Measurements from ENCODE around the gene CD69. TPM values are rescaled to one million over a fixed set of nuclear protein-coding genes. Genes with fewer than 3 reads are reported as not detected.

The CD69 gene
- total RNA-seq, 2 experiments from 2014 or later: 631 to 659 TPM

- Mint-ChIP-seq H3K9me3 (no peaks in the 10 kb centered on the region), H3K4me3 (peak overlapping the region; percentile 73), H3K27ac (peak overlapping the region; percentile 74), H3K4me1 (ENCODE audit: low read depth) (peaks cover 77% of the 10 kb centered on the region), H3K36me3 (ENCODE audit: low read depth) (peaks cover 66% of the 10 kb centered on the region), H3K27me3 (no peaks in the 10 kb centered on the region)
- no peak overlapping the region for H3K4me3 ChIP-seq (ENCODE audit: low read length)
- DNase-seq (no peak), ATAC-seq (ENCODE audit: poor library complexity) (no peak)
- no peak overlapping the region for H3K27ac ChIP-seq (ENCODE audit: low read depth in 1 of 2, low read length in 2 of 2)
- no peaks in the 10 kb centered on the region for H3K27me3 ChIP-seq (ENCODE audit: control insufficient read depth in 1 of 2, insufficient read depth in 2 of 2, low read length in 2 of 2)
- ChIA-PET CTCF (interaction anchor here (1.4 to 11.8 kb wide), 4 partner anchors 7 to 61 kb away, joined by 6 to 185 read pairs (median 40); partner anchors contain the start of gene CD69), POLR2A (interaction anchor here (3.3 to 10.6 kb wide), 3 partner anchors 10 to 105 kb away, joined by 14 to 192 read pairs (median 104); no protein-coding TSS in a partner anchor)
- intact Hi-C loops (cut with DNase I, micrococcal nuclease): loop anchor here (5.0 kb wide), 2 partner anchors 114 to 439 kb away; partner anchors contain the start of gene CLEC2B (in 1 of the 2)
- peaks cover 21% of the 10 kb centered on the region for H3K4me1 ChIP-seq (ENCODE audit: insufficient read depth, low read length)
- TF ChIP-seq, protein P1, sequence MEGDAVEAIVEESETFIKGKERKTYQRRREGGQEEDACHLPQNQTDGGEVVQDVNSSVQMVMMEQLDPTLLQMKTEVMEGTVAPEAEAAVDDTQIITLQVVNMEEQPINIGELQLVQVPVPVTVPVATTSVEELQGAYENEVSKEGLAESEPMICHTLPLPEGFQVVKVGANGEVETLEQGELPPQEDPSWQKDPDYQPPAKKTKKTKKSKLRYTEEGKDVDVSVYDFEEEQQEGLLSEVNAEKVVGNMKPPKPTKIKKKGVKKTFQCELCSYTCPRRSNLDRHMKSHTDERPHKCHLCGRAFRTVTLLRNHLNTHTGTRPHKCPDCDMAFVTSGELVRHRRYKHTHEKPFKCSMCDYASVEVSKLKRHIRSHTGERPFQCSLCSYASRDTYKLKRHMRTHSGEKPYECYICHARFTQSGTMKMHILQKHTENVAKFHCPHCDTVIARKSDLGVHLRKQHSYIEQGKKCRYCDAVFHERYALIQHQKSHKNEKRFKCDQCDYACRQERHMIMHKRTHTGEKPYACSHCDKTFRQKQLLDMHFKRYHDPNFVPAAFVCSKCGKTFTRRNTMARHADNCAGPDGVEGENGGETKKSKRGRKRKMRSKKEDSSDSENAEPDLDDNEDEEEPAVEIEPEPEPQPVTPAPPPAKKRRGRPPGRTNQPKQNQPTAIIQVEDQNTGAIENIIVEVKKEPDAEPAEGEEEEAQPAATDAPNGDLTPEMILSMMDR (IDR thresholded peaks at IDR 0.05): no peak
- H3K36me3 ChIP-seq (ENCODE audit: insufficient read depth, low read length): peaks cover 50% of the 10 kb centered on the region
- H3K9me3 ChIP-seq (ENCODE audit: control insufficient read depth in 1 of 2, insufficient read depth in 1 of 2, low read length in 2 of 2): no peaks in the 10 kb centered on the region
Measured at GRCh38 chr12:9753073-9753472, 7.6 kb downstream of the CD69 start.

GRCh38 chr12:9752145-9752933, 8.4 kb downstream of the CD69 start:
- H3K27ac Mint-ChIP-seq: peak overlapping the region; percentile 80
- TF ChIP-seq, protein P1 (IDR thresholded peaks at IDR 0.05): no peak
- Histone ChIP-seq H3K4me1 (ENCODE audit: insufficient read depth, low read length) (peaks cover 21% of the 10 kb centered on the region), H3K27ac (ENCODE audit: low read depth in 1 of 2, low read length in 2 of 2) (no peak overlapping the region), H3K9me3 (ENCODE audit: control insufficient read depth in 1 of 2, insufficient read depth in 1 of 2, low read length in 2 of 2) (no peaks in the 10 kb centered on the region), H3K4me3 (ENCODE audit: low read length) (no peak overlapping the region), H3K27me3 (ENCODE audit: control insufficient read depth in 1 of 2, insufficient read depth in 2 of 2, low read length in 2 of 2) (no peaks in the 10 kb centered on the region), H3K36me3 (ENCODE audit: insufficient read depth, low read length) (peaks cover 50% of the 10 kb centered on the region)
- CTCF ChIA-PET: interaction anchor here (1.4 to 11.8 kb wide), 5 partner anchors 8 to 62 kb away, joined by 6 to 185 read pairs (median 40); partner anchors contain the start of gene CD69
- H3K4me3 Mint-ChIP-seq: peak overlapping the region; percentile 77
- no peak for DNase-seq
- no peaks in the 10 kb centered on the region for H3K27me3 Mint-ChIP-seq
- no peaks in the 10 kb centered on the region for H3K9me3 Mint-ChIP-seq
- peaks cover 58% of the 10 kb centered on the region for H3K36me3 Mint-ChIP-seq (ENCODE audit: low read depth)
- ATAC-seq (ENCODE audit: poor library complexity): peak; percentile 24
- intact Hi-C loops (cut with DNase I, micrococcal nuclease): loop anchor here (1.0 to 5.0 kb wide), 3 partner anchors 8 to 440 kb away; partner anchors contain the start of genes CD69 (in 1 of the 2) and CLEC2B (in 1 of the 2)
- POLR2A ChIA-PET: interaction anchor here (1.0 to 10.6 kb wide), 8 partner anchors 9 to 105 kb away, joined by 3 to 192 read pairs (median 24); partner anchors contain the start of gene CD69
- peaks cover 70% of the 10 kb centered on the region for H3K4me1 Mint-ChIP-seq (ENCODE audit: low read depth)

GRCh38 chr12:9751204-9752144, 9.2 kb downstream of the CD69 start:
- no peak overlapping the region for H3K4me3 ChIP-seq (ENCODE audit: low read length)
- DNase-seq: peak in 6 of 14 experiments; percentile 15 to 81 (median 61)

More at GRCh38 chr12:9751204-9752144, 9.2 kb downstream of the CD69 start:
- peak overlapping the region; percentile 80 for H3K27ac Mint-ChIP-seq
- H3K27me3 ChIP-seq (ENCODE audit: control insufficient read depth in 1 of 2, insufficient read depth in 2 of 2, low read length in 2 of 2): no peaks in the 10 kb centered on the region
- H3K27me3 Mint-ChIP-seq: no peaks in the 10 kb centered on the region
- peaks cover 50% of the 10 kb centered on the region for H3K36me3 Mint-ChIP-seq (ENCODE audit: low read depth)
- peak overlapping the region; percentile 77 for H3K4me3 Mint-ChIP-seq
- TF ChIP-seq, protein P1 (IDR thresholded peaks at IDR 0.05): peak; percentile 19
- H3K4me1 Mint-ChIP-seq (ENCODE audit: low read depth): peaks cover 61% of the 10 kb centered on the region
- no peaks in the 10 kb centered on the region for H3K9me3 Mint-ChIP-seq
- H3K36me3 ChIP-seq (ENCODE audit: insufficient read depth, low read length): peaks cover 46% of the 10 kb centered on the region
- POLR2A ChIA-PET: interaction anchor here (0.8 to 10.6 kb wide), 20 partner anchors 9 to 117 kb away, joined by 3 to 192 read pairs (median 6); partner anchors contain the start of gene CD69
- H3K9me3 ChIP-seq (ENCODE audit: control insufficient read depth in 1 of 2, insufficient read depth in 1 of 2, low read length in 2 of 2): no peaks in the 10 kb centered on the region
- ATAC-seq (ENCODE audit: poor library complexity): peak; percentile 60
- H3K27ac ChIP-seq (ENCODE audit: low read depth in 1 of 2, low read length in 2 of 2): no peak overlapping the region
- intact Hi-C loops (cut with DNase I, micrococcal nuclease): loop anchor here (1.0 to 5.0 kb wide), 5 partner anchors 9 to 441 kb away; partner anchors contain the start of genes CLEC2B (in 2 of the 2) and CD69 (in 1 of the 2)
- H3K4me1 ChIP-seq (ENCODE audit: insufficient read depth, low read length): peaks cover 17% of the 10 kb centered on the region
- CTCF ChIA-PET: interaction anchor here (0.7 to 11.8 kb wide), 28 partner anchors 9 to 402 kb away, joined by 3 to 185 read pairs (median 4); partner anchors contain the start of genes CD69 and CLEC2B

Data from CD4-positive, alpha-beta T cell (primary cell).